WERI-Rb-1 (cell line): ENCODE data around the gene KIAA0319L.

Source experiments
- DNase-seq: peaks from one replicate; pipeline ENCODE4 v3.0.0-alpha.2; 2020
- H3K27ac ChIP-seq: fragments of 250-450 bp; sonication (Bioruptor Pico); 2 replicates; pipeline ENCODE4 v1.5.1; 2020; ENCODE audit warnings: mild to moderate bottlenecking, moderate library complexity
- H3K27me3 ChIP-seq: fragments of 250-450 bp; sonication (Bioruptor Pico); 2 replicates; pipeline ENCODE4 v1.5.1; 2021; ENCODE audit warnings: mild to moderate bottlenecking, low read depth, moderate library complexity; ENCODE audit not compliant: insufficient read depth, severe bottlenecking
- H3K36me3 ChIP-seq: fragments of 250-450 bp; sonication (Bioruptor Pico); 2 replicates; pipeline ENCODE4 v1.5.1; 2020; ENCODE audit warnings: mild to moderate bottlenecking, moderate library complexity
- H3K4me3 ChIP-seq: 2 replicates; pipeline ENCODE4 v1.5.1; 2011; ENCODE audit warnings: low read depth, mild to moderate bottlenecking, control low read depth, low read length
- H3K9me3 ChIP-seq: fragments of 250-450 bp; sonication (Bioruptor Pico); 2 replicates; pipeline ENCODE4 v1.5.1; 2021; ENCODE audit warnings: mild to moderate bottlenecking, moderate library complexity; ENCODE audit not compliant: severe bottlenecking
- CTCF ChIP-seq: IDR thresholded peaks from 2 replicates; pipeline ENCODE4 v1.5.1; 2011; ENCODE audit warnings: low read depth, mild to moderate bottlenecking, control low read depth, inconsistent platforms, low read length

The KIAA0319L gene

DNA sequence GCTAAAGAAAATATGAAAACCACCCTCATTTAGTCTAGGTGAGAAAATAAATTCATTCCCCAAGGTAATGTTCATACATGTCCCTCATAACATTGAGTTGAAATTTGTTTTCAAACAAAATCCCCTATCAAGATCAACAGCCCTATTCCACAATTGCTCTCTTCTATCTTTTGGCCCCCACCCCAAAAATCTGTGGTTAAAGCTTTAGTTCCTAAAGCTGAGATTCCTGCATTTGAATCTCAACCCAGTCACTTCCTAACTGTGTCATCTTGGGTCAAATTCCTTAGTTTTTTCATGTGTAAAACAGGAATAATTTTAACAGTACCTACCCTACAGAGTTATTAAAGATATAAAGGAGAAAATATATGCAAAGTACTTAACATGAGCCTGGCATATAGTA, 22.0 kb downstream of the KIAA0319L start:
- H3K36me3 ChIP-seq, result peaks cover 23% of the 10 kb centered on the region
- no peaks in the 10 kb centered on the region for H3K27me3 ChIP-seq
- no peak for DNase-seq
- H3K27ac ChIP-seq, result no peak overlapping the region
- H3K4me3 ChIP-seq, result no peak overlapping the region
- H3K9me3 ChIP-seq, result peaks cover 4% of the 10 kb centered on the region
- TF ChIP-seq CTCF, result no peak

DNA sequence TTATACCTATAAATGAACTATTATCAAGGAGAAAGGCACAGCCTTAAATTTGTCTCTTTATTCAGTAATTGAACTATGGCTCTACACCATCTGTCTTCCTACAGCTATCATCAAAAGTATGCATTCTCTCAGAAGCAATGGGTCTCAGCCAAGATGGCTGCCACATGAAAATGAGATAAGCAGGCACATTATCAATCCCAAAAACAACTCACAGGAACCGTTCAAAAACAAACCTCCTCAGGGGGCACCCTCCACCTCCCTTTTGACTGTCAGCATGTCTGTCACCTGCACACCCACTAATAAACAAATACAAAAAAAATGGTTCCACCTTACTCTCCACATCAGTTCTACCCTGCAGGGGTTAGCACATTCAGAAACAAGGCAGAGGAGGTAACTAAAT, 23.6 kb downstream of the KIAA0319L start:
- H3K36me3 ChIP-seq, result peaks cover 28% of the 10 kb centered on the region
- H3K9me3 ChIP-seq, result peaks cover 4% of the 10 kb centered on the region
- TF ChIP-seq CTCF, result no peak
- H3K27ac ChIP-seq, result no peak overlapping the region
- H3K27me3 ChIP-seq, result no peaks in the 10 kb centered on the region
- no peak overlapping the region for H3K4me3 ChIP-seq
- no peak for DNase-seq

DNA sequence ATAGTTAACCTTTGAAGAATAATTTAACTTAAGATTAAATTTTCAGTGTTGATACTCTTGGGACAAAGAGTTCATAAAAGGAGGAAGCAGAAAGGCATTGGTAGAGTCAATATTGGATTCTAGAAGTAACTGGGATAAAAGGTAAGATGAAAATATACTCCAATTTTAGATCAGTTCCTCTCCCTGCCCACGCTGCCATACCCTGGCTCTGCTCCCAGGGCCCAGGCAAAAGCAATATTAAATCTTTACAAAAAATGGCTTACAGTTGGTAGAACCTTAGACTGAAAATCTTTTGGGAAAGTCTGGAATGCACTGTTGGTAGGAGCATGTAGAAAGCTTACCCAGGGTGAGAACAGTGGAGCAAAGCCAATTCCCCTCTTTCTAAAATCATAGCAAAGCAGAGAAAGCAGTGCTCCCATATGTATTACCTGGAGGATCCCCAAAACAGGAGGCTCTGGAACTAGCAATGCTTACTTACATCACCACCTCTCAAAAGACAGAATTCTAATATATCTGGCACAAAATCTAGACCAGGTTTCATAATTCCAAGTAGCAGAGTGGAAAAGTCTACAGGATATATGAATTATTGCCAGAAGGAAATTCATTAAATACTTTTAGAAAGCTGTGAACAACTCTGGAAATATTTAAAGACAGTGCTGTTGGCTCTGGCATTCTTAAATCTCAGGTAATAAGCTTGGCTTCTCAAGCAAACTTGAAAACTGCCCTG, 24.5 kb downstream of the KIAA0319L start:
- H3K27me3 ChIP-seq, result no peaks in the 10 kb centered on the region
- H3K9me3 ChIP-seq, result peaks cover 4% of the 10 kb centered on the region
- no peak for DNase-seq
- H3K4me3 ChIP-seq, result no peak overlapping the region
- TF ChIP-seq CTCF, result no peak
- peaks cover 24% of the 10 kb centered on the region for H3K36me3 ChIP-seq
- H3K27ac ChIP-seq, result no peak overlapping the region

GRCh38 chr1:35531368-35531767, 25.8 kb downstream of the KIAA0319L start:
- Histone ChIP-seq H3K36me3 (peaks cover 24% of the 10 kb centered on the region), H3K27ac (no peak overlapping the region), H3K9me3 (peaks cover 4% of the 10 kb centered on the region), H3K4me3 (no peak overlapping the region), H3K27me3 (no peaks in the 10 kb centered on the region)
- TF ChIP-seq CTCF, result no peak
- no peak for DNase-seq

- Histone ChIP-seq H3K9me3 (peaks cover 4% of the 10 kb centered on the region), H3K36me3 (peaks cover 24% of the 10 kb centered on the region), H3K27me3 (no peaks in the 10 kb centered on the region), H3K27ac (no peak overlapping the region), H3K4me3 (no peak overlapping the region)
- DNase-seq, result no peak
- TF ChIP-seq CTCF, result no peak
These were observed 26.3 kb downstream of the KIAA0319L start for GRCh38 chr1:35530946-35531345.

DNA sequence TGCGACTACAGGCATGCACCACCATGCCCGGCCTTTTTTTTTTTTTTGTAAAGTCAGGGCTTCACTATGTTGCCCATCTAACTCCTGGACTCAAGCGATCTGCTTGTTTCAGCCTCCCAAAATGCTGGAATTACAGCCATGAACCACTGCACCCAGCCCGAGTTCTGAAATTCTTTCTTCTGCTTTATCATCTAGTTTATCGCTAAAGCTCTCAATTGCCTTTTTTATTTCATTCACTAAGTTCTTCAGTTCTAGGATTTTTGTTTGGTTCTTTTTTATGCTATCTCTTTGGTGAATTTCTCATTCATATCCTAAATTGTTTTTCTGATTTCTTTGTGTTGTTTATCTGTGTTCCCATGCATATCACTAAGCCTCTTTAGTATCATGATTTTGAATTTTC, 27.0 kb downstream of the KIAA0319L start:
- Histone ChIP-seq H3K4me3 (no peak overlapping the region), H3K27ac (no peak overlapping the region), H3K36me3 (peaks cover 24% of the 10 kb centered on the region), H3K9me3 (peaks cover 4% of the 10 kb centered on the region), H3K27me3 (no peaks in the 10 kb centered on the region)
- no peak for DNase-seq
- no peak for TF ChIP-seq CTCF
